Testis (tissue), 3 donors: ENCODE results near the gene TREX2. TPM values are rescaled to one million over a fixed set of nuclear protein-coding genes. Genes with fewer than 3 reads are reported as not detected.

Source experiments
- DNase-seq: peaks from one replicate; pipeline ENCODE4 v3.0.0-alpha.2; 2019
- H3K27ac ChIP-seq, 2 donors: fragments of 200-600 bp; sonication (generic); one replicate each; pipeline ENCODE4 v1.5.1; 2019
- H3K27me3 ChIP-seq: fragments of 200-600 bp; sonication (generic); one replicate; pipeline ENCODE4 v1.5.1; 2019
- H3K36me3 ChIP-seq: fragments of 200-600 bp; sonication (generic); one replicate; pipeline ENCODE4 v1.5.1; 2017; ENCODE audit warnings: low read depth; ENCODE audit errors: missing control alignments
- H3K4me1 ChIP-seq: fragments of 200-600 bp; sonication (generic); one replicate; pipeline ENCODE4 v1.5.1; 2019
- H3K4me3 ChIP-seq, 2 donors: fragments of 200-600 bp; sonication (generic); one replicate each; pipeline ENCODE4 v1.5.1; 2017 to 2019
- H3K9me3 ChIP-seq: fragments of 200-600 bp; sonication (generic); one replicate; pipeline ENCODE4 v1.5.1; 2017
- CTCF ChIP-seq, 3 experiments: fragments of 450-650 bp in 2 of 3; fragments of 200-600 bp in 1 of 3; sonication (generic) in 1 of 3; IDR thresholded peaks; one replicate each; pipeline ENCODE4 v1.5.1; 2016 to 2019; ENCODE audit warnings: antibody characterized with exemption in 3 of 3, mild to moderate bottlenecking in 2 of 3, moderate library complexity in 1 of 3
- POLR2A ChIP-seq: fragments of 450-650 bp; IDR thresholded peaks from one replicate; pipeline ENCODE4 v1.6.1; 2017; ENCODE audit warnings: antibody characterized with exemption, mild to moderate bottlenecking, moderate library complexity
- WGBS, 2 donors: methylation state at CpG; one replicate each; pipeline ENCODE4 v1.1.5; 2018; 5-methylcytosine and 5-hydroxymethylcytosine counted together
- intact Hi-C: fragments of 100-400 bp; cut with DNase I; formaldehyde crosslinking; loops from one replicate; pipeline ENCODE4 v1.15.1; 2023; ENCODE audit warnings: low total_unique reads
- polyA plus RNA-seq: library from polyadenylated mRNA; stranded (reverse); fragments of 350-450 nt; fragmentation: Illumina TruSeq; extraction: RNeasy Lipid Tissue Mini Kit (QIAGEN cat#74804); gene quantifications from one replicate; pipeline ENCODE4 v1.2.3, GENCODE V29; 2014; ENCODE audit warnings: low read depth, low replicate concordance; ENCODE audit not compliant: insufficient read depth
- total RNA-seq, 2 donors: library from RNA; depleted of rRNA; stranded (reverse); fragments of >200 nt; gene quantifications; one replicate each; pipeline ENCODE4 v1.2.3, GENCODE V29; 2016

The TREX2 gene
- total and polyA plus RNA-seq, 3 donors from 2014 or later = 0.51 to 7.5 (median 4.0) TPM

GRCh38 chrX:153426204-153426603 lies 19.7 kb downstream of the TREX2 start:
- H3K9me3 ChIP-seq = no peaks in the 10 kb centered on the region
- no peaks in the 10 kb centered on the region for H3K36me3 ChIP-seq
- intact Hi-C loops = no loop called here
- H3K4me3 ChIP-seq = no peak overlapping the region
- no peaks in the 10 kb centered on the region for H3K4me1 ChIP-seq
- TF ChIP-seq CTCF (IDR thresholded peaks at IDR 0.05) = no peak
- no peak for TF ChIP-seq POLR2A
- H3K27ac ChIP-seq = no peak overlapping the region
- no peak for DNase-seq
- WGBS, 2 donors = 89 to 100% methylated on average over 2 to 3 of the region's 3 CpGs
- H3K27me3 ChIP-seq = no peaks in the 10 kb centered on the region

GRCh38 chrX:153423652-153424051 lies 22.2 kb downstream of the TREX2 start:
- DNase-seq = peak; percentile 35
- no peaks in the 10 kb centered on the region for H3K36me3 ChIP-seq
- H3K9me3 ChIP-seq = no peaks in the 10 kb centered on the region
- TF ChIP-seq CTCF (IDR thresholded peaks at IDR 0.05) (no peak), POLR2A (no peak)
- intact Hi-C loops = no loop called here
- H3K27me3 ChIP-seq = no peaks in the 10 kb centered on the region
- WGBS, 2 donors = 83 to 96% methylated on average over 5 to 7 of the region's 8 CpGs
- no peaks in the 10 kb centered on the region for H3K4me1 ChIP-seq
- H3K4me3 ChIP-seq = no peak overlapping the region
- no peak overlapping the region for H3K27ac ChIP-seq

- H3K27me3 ChIP-seq = no peaks in the 10 kb centered on the region
- H3K36me3 ChIP-seq = no peaks in the 10 kb centered on the region
- H3K9me3 ChIP-seq = no peaks in the 10 kb centered on the region
- no peak for TF ChIP-seq CTCF (IDR thresholded peaks at IDR 0.05)
- TF ChIP-seq POLR2A = no peak
- H3K4me3 ChIP-seq = no peak overlapping the region
- H3K4me1 ChIP-seq = no peaks in the 10 kb centered on the region
- no peak for DNase-seq
- no peak overlapping the region for H3K27ac ChIP-seq
- intact Hi-C loops = no loop called here
- WGBS, 2 donors = 64 to 75% methylated on average over 4 to 15 of the region's 18 CpGs
Measured at GRCh38 chrX:153421856-153422255, 24.0 kb downstream of the TREX2 start.

- 86% methylated on average over 38 of the region's 91 CpGs; no CpG with 5 or more reads in 1 of the 2 donors for WGBS, 2 donors
- no peaks in the 10 kb centered on the region for H3K4me1 ChIP-seq
Measured at GRCh38 chrX:153420851-153421599, 24.8 kb downstream of the TREX2 start.

More at GRCh38 chrX:153420851-153421599, 24.8 kb downstream of the TREX2 start:
- intact Hi-C loops = no loop called here
- H3K27me3 ChIP-seq = no peaks in the 10 kb centered on the region
- TF ChIP-seq POLR2A = no peak
- no peak for TF ChIP-seq CTCF (IDR thresholded peaks at IDR 0.05)
- H3K27ac ChIP-seq = no peak overlapping the region
- peak overlapping the region in 1 of 2 donors; percentile 20 for H3K4me3 ChIP-seq
- H3K9me3 ChIP-seq = no peaks in the 10 kb centered on the region
- no peaks in the 10 kb centered on the region for H3K36me3 ChIP-seq
- no peak for DNase-seq
